Activated T-cell treated with anti-CD3 and anti-CD28 coated beads for 24 hours (primary cell): Measurements from ENCODE around the gene KIF25.
"Not testable (repeated sequence)": the region's sequence is repeated elsewhere in the genome, so short reads cannot be mapped to it uniquely, and the experiment has no call there.

Source experiments
- DNase-seq: peaks from one replicate; pipeline ENCODE4 v3.0.0-alpha.2; 2020; ENCODE audit warnings: low read depth

KIF25 gene

DNA sequence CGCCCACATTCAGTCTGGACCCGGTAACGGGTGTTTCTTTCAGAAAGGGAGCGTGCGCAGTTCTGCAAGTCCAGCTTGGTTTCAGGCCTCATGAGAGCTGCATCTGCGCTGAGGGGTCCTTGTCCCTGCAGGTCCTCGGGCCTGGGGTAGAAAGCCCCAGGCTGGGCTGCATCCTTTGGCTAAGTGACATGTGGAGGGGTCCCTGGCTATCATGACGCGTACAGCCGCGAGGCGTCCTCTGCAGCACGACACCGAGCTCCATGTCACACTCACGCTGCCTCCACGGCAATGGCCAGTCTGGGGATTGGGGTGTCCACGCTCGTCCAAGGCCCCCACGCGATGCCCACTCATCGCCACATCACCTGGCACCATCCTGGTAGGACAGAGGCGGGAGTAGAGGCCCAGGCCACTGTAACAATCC lies 1.7 kb upstream of the KIF25 start:
- DNase-seq = no peak

GRCh38 chr6:167996424-167997199 lies 859 bp upstream of the KIF25 start:
- no peak for DNase-seq

DNA sequence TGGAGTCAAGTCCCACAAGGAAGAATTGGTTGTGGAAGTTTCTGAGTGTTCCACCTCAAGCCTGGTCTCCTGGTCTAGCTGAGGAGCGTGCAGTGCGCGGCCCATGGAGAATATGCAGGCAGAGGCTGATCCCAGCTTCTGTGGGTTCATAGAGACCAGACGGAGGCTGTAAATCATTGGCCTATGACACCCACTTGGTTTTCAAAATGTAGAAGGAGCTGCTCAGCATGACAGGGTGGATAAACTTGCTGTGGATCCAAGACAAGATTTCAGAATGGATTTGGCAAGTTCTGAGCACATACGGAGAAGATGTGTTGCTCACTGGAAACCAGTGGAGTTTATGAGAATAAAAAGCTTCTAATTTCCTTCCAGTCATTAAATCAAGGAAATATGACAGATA lies 744 bp downstream of the KIF25 start:
- DNase-seq = no peak

GRCh38 chr6:168000198-168001028 lies 2.9 kb downstream of the KIF25 start:
- DNase-seq = no peak

- no peak for DNase-seq
These were observed 3.5 kb downstream of the KIF25 start for GRCh38 chr6:168001029-168001332.

GRCh38 chr6:168001514-168001913 lies 4.0 kb downstream of the KIF25 start:
- DNase-seq = not testable (repeated sequence)

- no peak for DNase-seq
These were observed 5.3 kb downstream of the KIF25 start for GRCh38 chr6:168002804-168003203.

DNA sequence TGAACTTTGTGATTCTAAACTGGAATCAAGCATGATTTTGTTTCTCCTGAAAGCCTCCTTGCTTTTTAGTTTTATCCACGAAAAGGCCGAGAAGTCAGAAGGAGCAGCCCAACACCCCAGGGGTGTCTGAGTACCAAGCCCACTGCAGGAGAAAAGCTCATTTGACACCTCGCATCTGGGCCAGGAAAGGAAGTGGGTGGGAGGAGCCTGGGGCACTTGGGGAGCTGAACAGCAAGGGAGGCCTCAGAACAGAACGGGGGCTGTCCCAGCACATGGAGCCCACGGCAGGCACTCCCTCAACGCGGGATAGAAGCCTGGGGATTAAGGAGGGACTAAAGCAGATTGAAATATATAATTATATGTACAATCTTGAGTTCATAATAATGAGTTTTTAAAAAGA lies 6.6 kb downstream of the KIF25 start:
- DNase-seq = no peak

- DNase-seq = no peak
These were observed 7.5 kb downstream of the KIF25 start for GRCh38 chr6:168004945-168005344.

GRCh38 chr6:168005796-168006195 lies 8.3 kb downstream of the KIF25 start:
- no peak for DNase-seq

GRCh38 chr6:168007592-168008338 lies 10.3 kb downstream of the KIF25 start:
- DNase-seq = no peak

DNA sequence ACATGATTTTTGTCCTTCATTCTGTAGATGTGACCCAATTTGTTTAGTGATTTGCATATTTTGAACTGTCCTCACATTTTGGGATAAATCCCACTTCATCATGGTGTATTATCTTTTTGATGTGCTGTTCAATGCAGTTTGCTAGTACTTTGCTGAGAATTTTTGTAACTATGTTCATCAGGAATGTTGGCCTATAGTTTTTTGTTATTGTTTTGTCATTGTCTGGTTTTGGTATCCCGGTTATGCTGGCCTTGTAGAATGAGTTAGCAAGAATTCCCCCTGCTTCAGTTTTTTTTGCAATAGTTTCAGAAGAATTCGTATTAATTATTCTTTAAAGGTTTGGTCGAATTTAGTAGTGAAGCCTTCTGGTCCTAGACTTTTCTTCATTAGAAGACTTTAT lies 11.9 kb downstream of the KIF25 start:
- no peak for DNase-seq

GRCh38 chr6:168011291-168011690 lies 13.8 kb downstream of the KIF25 start:
- no peak for DNase-seq

DNA sequence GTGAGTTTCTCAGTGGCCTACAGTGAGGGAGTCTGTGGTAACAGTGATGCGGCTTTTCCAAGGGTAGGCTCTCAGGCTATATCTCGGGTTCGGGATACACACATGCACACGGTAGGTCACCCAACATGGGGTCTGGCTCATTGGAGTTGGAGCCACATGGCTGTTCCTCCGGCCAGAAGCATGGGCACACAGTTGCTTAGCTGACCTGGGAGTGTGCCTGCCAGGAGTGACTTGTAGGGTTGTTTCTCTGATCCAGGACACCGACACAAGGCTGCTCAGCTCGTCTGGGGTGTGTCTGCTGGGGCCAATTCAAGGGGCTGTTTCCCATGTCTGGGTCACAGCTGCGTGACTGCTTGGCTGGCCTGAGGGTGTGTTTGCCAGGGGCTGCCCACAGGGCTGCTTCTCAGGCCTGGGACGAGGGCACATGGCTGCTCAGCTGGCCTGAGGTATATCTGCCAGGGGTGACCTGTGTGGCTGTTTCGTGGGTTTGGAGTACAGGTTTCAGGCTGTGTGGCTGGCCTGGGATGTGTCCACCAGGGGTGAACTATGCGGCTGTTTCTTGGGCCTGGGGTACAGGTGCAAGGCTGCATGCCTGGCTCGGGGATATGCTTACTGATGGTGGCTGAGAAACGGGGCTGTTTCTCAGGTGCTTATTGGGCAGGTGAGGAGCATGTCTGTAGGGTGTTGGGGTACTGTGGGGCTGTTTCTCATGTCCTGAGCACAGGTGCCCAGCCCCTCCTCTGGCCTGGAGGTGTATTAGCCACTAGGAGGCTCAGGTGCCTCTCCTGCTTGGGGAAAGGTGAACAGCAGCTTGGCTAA lies 15.2 kb downstream of the KIF25 start:
- no peak for DNase-seq

GRCh38 chr6:168013250-168013915 lies 15.9 kb downstream of the KIF25 start:
- DNase-seq = no peak

DNA sequence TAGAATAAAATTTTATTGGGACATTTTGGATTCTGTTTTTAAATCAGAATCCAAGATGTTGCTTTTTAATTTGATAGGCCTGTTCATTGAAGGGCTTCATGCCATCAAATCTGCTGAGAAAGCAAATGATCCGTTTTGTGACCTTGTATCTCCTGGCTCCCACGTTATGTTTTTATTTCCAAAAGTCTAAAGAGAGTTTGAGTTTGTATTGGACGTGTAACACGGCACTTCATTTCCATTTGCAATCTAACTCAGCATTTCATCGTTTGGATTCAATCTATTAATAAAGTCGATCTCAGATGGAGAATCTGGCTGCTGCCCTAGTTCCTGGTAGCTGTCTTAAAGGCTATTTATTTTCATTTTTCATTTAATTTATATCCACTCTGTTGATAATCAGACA lies 17.0 kb downstream of the KIF25 start:
- no peak for DNase-seq

- DNase-seq = no peak
These were observed 17.5 kb downstream of the KIF25 start for GRCh38 chr6:168015009-168015408.

GRCh38 chr6:168015482-168016175 lies 18.2 kb downstream of the KIF25 start:
- DNase-seq = no peak

- no peak for DNase-seq
These were observed 18.7 kb downstream of the KIF25 start for GRCh38 chr6:168016176-168016620.

DNA sequence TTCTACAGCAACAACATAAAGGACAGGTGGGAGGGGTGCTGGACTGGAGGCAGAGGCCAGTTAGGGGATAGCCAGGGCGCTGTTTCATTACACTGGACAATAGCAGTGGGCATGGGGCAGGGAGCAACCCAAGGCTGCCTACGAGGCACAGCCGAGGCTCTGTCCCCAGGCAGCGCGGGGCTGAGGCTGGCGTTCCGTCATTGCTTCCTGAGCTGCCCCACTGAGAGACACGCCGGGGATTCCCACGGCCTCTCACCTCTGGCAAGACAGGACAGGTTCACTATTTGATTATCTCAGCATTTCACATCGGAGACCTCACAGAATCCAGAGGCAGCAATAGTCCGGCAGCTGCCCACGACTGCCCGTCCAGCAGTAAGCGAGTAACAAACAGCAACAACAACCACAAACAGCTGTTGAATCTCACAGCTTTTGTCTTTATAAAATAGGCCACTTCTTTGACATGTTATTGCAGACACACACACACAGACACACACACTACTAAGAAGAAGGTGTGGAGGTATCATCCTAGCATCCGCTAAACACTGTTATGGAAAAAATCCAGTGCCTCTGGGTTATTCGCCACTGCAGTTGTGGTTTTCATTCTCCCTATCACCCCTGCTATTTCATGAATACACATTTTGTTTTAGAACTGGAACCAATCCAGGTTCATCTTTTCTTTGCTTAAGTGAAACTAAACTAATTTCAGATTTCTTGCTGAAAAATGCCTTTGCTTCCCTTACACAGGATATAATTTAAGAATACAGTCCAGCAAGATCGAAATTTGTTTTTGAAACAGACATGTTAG lies 19.5 kb downstream of the KIF25 start:
- no peak for DNase-seq
